ENCODE results near the gene HLF. TPM values are rescaled to one million over a fixed set of nuclear protein-coding genes. Genes with fewer than 3 reads are reported as not detected.

Gene HLF
- total RNA-seq, 1 experiment from 2014 or later = 1.5 TPM

- Histone ChIP-seq H3K4me1 (ENCODE audit: control insufficient read depth in 1 of 2, insufficient read depth in 2 of 2, low read length in 2 of 2) (peaks cover 10 to 24% of the 10 kb centered on the region in 2 experiments), H3K9me3 (ENCODE audit: control insufficient read depth in 1 of 2, insufficient read depth in 1 of 2, low read depth in 1 of 2, low read length in 2 of 2) (no peaks in the 10 kb centered on the region), H3K4me3 (replicated peaks in 1 of 2; ENCODE audit: low read depth in 1 of 2, low read length in 2 of 2) (no peak overlapping the region), H3K27me3 (ENCODE audit: insufficient read depth, low read length) (no peaks in the 10 kb centered on the region), H3K9me2 (ENCODE audit: insufficient read depth) (no peaks in the 10 kb centered on the region), H3K4me2 (ENCODE audit: low read length) (no peak overlapping the region), H3K9ac (ENCODE audit: low read length) (no peak overlapping the region), H4K20me1 (ENCODE audit: insufficient read depth) (no peaks in the 10 kb centered on the region), H3K79me2 (ENCODE audit: insufficient read depth, low read length) (no peaks in the 10 kb centered on the region), H3K36me3 (ENCODE audit: control insufficient read depth in 1 of 2, insufficient read depth in 2 of 2, low read length in 2 of 2) (no peaks in the 10 kb centered on the region), H3K27ac (ENCODE audit: low read depth, low read length) (no peak overlapping the region), H2AFZ (ENCODE audit: low read depth, low read length, poor library complexity, severe bottlenecking) (no peak overlapping the region)
- ChIA-PET POLR2A (no interaction called here), RAD21 (ENCODE audit: low non-redundant PET in 1 of 2, low total read pairs in 2 of 2, uncharacterized antibody in 2 of 2, unreplicated experiment in 2 of 2) (no interaction called here), CTCF (interaction anchor here (1.0 kb wide), 1 partner anchor 11 kb away, joined by 3 read pairs; no protein-coding TSS in a partner anchor)
- no peak for DNase-seq (ENCODE audit: low read depth, low spot score)
- BruUV-seq (replicated peaks) = no TSS peak
- intact Hi-C loops (cut with micrococcal nuclease) = no loop called here
- ATAC-seq = no peak
- TF ChIP-seq SRF (IDR thresholded peaks at IDR 0.05; ENCODE audit: low read depth) (no peak), EZH2 (IDR thresholded peaks at IDR 0.05) (no peak), MAX (IDR thresholded peaks at IDR 0.05) (no peak), RAD21 (IDR thresholded peaks at IDR 0.05; ENCODE audit: low read depth) (no peak), ELF1 (IDR thresholded peaks at IDR 0.05; ENCODE audit: borderline replicate concordance, low read depth) (no peak)
Observed at GRCh38 chr17:55285340-55286301, 20.9 kb downstream of the HLF start.

GRCh38 chr17:55286681-55287589 lies 22.2 kb downstream of the HLF start:
- H3K4me3 ChIP-seq (replicated peaks in 1 of 2; ENCODE audit: low read depth in 1 of 2, low read length in 2 of 2) = no peak overlapping the region; a peak in 1 of 4 replicates
- H3K9me2 ChIP-seq (ENCODE audit: insufficient read depth) = no peaks in the 10 kb centered on the region
- ChIA-PET CTCF (interaction anchor here (1.0 to 2.1 kb wide), 2 partner anchors 9 to 295 kb away, joined by 4 to 5 read pairs; no protein-coding TSS in a partner anchor), POLR2A (no interaction called here), RAD21 (ENCODE audit: low non-redundant PET in 1 of 2, low total read pairs in 2 of 2, uncharacterized antibody in 2 of 2, unreplicated experiment in 2 of 2) (no interaction called here)
- H3K36me3 ChIP-seq (ENCODE audit: control insufficient read depth in 1 of 2, insufficient read depth in 2 of 2, low read length in 2 of 2) = no peaks in the 10 kb centered on the region
- no peak overlapping the region for H3K9ac ChIP-seq (ENCODE audit: low read length)
- intact Hi-C loops (cut with micrococcal nuclease) = no loop called here
- H2AFZ ChIP-seq (ENCODE audit: low read depth, low read length, poor library complexity, severe bottlenecking) = no peak overlapping the region
- DNase-seq (ENCODE audit: low read depth, low spot score) (peak; percentile 54), ATAC-seq (peak; percentile 83)
- no peaks in the 10 kb centered on the region for H3K79me2 ChIP-seq (ENCODE audit: insufficient read depth, low read length)
- no TSS peak for BruUV-seq (replicated peaks)
- H3K9me3 ChIP-seq (ENCODE audit: control insufficient read depth in 1 of 2, insufficient read depth in 1 of 2, low read depth in 1 of 2, low read length in 2 of 2) = no peaks in the 10 kb centered on the region
- H4K20me1 ChIP-seq (ENCODE audit: insufficient read depth) = no peaks in the 10 kb centered on the region
- no peak overlapping the region for H3K27ac ChIP-seq (ENCODE audit: low read depth, low read length)
- peak overlapping the region; percentile 49 for H3K4me2 ChIP-seq (ENCODE audit: low read length)
- TF ChIP-seq MAX (IDR thresholded peaks at IDR 0.05) (peak; percentile 71; the same call in 1 of the 2 replicates), CEBPB (IDR thresholded peaks at IDR 0.05; ENCODE audit: low read depth) (peak; percentile 94), FOSL1 (IDR thresholded peaks at IDR 0.05; ENCODE audit: low read depth) (peak; percentile 53), ZFX (IDR thresholded peaks at IDR 0.05) (no peak), SP1 (IDR thresholded peaks at IDR 0.05; ENCODE audit: low read depth) (0 out of 2 replicates have a peak, but pooled peaks have one; percentile 38), CBX3 (IDR thresholded peaks at IDR 0.05; ENCODE audit: low read depth) (0 out of 2 replicates have a peak, but pooled peaks have one; percentile 23), JUND (IDR thresholded peaks at IDR 0.05) (peak; percentile 53), SIN3A (IDR thresholded peaks at IDR 0.05; ENCODE audit: low read depth) (peak; percentile 41; the same call in 1 of the 2 replicates), TCF7L2 (IDR thresholded peaks at IDR 0.05; ENCODE audit: borderline replicate concordance, extremely low read depth, insufficient read depth, insufficient read length) (peak; percentile 78), EZH2 (IDR thresholded peaks at IDR 0.05) (no peak)
- H3K27me3 ChIP-seq (ENCODE audit: insufficient read depth, low read length) = no peaks in the 10 kb centered on the region
- H3K4me1 ChIP-seq (ENCODE audit: control insufficient read depth in 1 of 2, insufficient read depth in 2 of 2, low read length in 2 of 2) = peaks cover 10 to 24% of the 10 kb centered on the region in 2 experiments

Data from HCT116 (cell line).